OCI-M1 (cell line): ENCODE measurements around the gene CORO1C.
A peak's percentile ranks its signal among the peaks of the same experiment; 100 is the strongest.

Source experiments
- DNase-seq: peaks from one replicate; lab custom pipeline; 2025; lab: John Stamatoyannopoulos, UW

Gene CORO1C

DNA sequence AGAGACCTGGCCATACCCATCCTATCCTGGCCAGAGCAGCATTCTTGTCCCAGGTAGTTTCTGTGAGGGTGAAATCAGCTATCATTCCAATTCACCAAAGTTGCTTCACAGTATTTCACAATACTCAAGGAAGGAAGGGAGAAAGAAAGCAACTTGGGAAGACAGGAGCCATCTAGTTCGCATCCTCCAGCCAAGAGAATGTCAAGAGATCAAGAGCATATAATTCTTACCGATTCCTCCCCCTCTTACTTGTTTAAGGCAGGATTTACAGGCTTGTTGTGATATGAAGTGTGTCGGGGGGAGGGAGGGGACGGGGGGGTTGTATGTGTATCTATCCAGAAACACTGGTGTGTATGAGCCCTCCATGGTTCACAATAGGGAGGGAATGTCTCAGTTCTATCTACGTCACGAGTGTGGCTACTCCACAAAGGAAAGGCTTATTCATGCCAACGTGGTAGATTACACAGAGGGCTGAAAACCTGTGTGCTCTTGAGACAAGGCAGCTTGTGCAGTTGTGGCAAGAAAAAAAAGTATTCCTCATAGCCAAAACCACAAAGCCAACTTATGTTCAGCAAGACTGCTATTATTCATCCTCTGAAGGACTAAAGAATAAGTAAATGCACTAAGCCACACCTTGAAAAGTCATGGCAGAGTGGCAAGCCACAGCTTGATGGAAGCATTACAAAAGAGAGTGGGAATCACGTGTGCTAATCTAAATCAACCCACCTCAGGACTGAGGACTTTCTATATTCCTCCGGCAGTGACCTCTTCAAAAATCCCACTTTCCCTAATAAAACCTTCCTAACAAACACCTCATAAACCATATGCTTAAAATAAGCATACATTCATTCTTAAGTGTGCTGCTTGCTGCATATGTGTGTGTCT is 35.0 kb downstream of the CORO1C start:
- peak; percentile 93 for DNase-seq

DNA sequence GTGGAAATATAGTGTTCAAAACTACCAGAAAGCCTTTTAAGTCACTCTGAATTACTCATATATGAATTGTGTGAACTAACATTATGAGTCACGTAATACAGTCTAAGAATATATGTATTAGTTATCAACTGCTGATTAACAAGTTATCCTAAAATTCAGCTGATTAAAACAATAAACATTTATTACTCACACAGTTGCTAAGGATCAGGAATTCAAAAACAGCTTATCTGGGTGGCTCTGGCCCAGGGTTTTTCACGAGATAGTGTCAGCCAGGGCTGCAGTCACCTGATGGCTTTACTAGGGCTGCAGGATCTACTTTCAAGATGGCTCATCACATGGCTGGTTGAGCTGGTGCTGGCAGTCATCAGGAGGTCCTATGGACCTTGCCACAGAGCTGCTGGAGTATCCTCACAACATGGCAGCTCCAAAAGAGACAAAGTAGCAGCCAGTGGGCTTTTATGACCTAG is 36.5 kb downstream of the CORO1C start:
- no peak for DNase-seq

DNA sequence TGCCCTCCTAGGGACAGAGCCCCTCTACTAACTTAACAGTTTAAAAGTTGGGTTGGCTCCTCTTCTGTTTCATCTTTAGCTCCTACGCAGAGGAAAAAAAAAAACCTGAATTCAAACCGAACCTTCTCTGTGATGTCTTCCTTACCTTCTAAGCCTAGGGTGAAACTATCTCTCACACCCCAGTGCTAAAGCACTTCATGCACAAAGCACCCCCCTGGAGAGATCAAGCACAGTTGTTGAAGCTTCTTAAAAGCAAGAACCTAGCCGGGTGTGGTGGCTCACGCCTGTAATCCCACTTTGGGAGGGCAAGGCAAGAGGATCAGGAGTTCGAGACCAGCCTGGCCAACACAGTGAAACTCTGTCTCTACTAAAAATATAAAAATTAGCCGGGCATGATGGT is 37.6 kb downstream of the CORO1C start:
- DNase-seq: no peak

DNA sequence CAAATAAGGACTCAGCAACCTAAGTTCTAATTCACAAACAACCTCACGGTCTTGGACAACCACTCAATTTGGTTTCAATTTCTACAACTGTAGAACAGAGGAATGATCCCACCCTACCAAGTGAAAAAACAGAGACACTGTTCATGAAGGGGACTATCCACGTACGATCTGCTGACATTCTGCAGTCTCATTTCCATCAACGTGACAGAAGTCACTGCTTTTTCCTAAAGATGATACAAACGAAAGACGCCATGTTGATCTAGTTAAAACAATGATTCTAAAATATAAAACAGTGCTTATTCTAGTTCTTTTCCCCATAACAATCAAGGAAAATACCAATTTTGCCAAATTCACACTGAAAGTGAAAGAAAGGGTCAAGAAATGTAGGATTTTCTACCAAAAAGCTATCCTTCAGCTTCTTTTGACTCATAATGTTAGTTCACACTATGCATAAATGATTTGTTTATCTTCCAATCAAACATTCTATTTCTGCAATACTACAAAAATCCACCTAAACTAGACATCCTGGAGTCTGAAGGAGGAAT is 38.1 kb downstream of the CORO1C start:
- no peak for DNase-seq

DNA sequence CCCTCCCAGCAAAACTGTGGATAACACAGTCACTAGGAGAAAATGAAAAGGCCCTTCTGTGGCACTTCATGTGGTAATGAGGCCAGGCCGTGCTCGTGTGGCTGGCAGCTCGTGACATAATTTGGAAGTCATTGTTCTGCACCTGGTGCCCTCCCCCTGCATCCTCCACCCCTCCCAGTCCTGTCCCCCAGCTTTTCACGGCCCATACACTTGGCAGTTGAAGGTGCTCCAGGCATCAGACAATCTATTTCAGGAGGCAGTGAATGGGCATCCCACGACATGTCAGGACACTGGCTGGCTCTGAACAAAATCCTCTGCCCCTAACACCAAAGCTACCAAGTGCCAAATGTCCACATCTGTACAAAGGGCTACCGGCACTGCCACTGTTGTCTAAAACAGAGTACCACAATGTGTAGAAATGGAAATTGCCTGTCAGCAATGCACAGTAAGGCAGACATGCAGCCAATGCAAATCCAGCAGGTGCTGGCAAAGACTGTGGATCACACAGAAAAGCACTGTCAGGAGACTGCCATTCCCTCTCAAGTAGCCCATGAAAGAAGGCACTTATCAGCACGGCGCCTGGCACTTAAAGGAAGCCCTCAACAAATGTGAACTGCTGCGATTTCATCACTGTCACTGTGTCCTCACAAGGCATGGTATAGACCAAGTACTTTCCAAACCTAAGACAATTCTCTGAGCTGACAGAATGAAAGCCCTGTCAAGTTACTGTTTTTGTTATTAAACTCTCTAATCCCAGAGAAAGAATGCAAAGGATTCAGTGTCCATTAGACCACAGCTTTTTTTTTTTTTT is 39.1 kb downstream of the CORO1C start:
- peak; percentile 65 for DNase-seq

DNA sequence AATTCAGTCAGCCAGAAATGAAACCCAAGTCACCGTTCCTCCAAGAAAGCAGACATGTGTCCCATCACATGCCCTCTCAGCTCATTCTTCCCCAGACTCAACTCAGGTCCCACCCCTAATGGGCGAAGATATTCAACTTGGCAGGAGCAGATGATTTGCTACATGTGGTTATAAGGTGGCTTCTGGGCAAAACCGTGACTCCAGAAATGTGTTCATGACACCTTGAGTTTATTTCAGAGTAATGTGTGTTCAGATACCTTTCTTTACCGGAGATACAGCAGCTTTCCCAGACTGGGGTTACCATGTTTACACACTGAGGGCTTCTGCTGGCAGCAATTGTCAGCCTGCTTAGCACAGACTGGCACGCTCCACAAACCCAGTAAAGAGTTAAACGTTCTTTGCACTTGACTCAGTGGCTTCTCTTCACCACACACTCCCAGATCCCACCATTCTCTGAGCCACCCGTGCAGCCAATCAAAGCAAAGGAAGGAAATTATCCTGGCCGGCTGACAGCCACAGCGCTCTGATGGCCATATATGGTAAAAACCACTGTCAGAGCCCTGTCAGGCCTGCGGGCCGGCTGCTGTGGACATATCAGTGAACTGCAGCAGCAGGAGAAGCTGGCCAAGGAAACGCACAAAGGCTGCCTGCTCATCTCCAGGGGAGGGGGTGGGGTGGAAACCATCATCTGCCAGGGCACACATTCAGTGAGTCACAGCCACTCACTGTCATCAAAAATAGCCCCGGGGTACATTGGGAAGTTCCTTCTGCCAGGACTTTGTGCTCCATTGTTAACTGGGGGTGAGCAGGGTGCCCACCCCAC is 39.9 kb downstream of the CORO1C start:
- peak; percentile 99 for DNase-seq

DNA sequence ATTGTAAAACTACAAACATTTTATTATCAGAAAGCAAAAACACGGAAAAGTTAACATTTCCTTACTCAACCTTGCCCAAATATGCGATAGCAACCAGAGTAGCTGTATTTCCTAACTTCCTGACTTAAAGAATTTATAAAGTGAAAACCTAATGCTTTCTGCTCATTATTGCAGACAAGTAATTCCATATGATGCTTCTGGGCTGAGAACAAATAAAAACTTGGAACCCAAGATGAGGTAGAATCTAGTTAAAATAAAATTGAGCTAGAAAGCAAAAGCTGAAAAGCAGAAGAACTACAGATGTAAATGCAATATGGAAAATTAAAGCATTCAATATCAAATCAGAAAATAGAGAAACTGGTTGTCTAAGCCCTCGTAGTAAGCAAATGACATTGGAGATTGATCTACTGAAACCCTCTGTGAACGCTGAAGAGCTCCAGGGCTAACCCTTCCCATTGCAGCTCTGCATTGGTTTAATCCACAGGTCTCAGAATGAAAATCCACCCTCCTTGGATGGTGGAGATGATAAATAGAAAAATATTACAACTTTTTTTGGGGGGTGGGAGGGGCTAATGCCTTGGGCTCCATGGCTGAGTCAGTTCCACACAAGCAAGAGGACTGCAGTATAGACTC is 40.7 kb downstream of the CORO1C start:
- DNase-seq: no peak

DNA sequence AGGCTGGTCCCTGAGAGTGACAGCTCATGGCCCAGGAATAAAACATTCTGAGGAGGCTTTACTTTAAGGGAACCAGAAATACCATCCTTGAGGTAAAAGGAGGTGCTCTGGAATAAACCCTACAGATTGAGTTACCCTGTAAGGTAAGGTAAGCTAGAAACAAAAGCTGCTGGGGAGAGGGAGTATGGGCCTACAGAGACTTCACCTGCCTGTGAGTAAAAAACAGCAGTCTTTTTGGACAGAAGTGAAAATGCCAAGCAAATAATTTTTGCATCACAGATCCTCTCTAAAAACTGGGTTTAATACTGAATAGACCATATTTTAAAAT is 41.2 kb downstream of the CORO1C start:
- DNase-seq: no peak

DNA sequence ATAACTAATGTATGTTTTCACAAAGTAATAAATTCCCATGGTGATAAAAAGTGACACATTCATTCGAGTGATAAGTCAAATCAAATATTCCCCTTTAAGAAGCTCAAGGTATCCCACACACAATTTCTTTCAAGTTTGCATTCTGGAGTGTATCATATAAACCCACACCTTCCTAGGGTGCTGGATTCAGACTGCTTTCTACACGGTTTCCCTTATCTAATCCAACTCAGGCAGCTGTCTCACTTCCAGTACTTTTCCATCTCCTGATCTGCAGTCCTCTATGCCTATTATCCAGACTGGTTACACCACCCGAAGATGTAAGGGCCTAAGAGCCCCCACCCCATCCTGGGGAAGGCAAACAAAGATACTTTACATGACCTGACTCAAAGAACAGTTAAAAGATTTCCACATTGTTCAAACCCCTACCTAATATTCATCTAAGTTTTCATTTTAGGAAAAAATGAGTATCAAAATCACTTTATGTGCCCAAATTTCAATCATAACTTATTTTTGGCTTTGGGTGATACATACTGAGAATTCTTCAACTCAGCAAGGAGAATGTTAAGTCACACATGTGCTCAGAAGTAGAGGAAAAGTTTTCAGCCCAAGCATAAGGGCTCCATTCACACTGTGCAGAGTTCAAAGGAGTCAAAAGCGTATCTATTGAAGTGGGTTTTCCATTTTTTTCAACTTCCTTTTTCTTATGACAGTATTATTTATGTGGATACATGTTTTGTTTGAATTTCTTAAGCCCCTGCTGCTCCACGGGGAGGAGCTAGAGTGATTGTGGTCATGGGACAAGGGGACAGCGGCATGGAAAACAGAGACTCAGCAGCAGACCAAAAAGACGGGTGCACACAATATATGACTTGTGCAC is 41.8 kb downstream of the CORO1C start:
- DNase-seq: peak; percentile 97

DNA sequence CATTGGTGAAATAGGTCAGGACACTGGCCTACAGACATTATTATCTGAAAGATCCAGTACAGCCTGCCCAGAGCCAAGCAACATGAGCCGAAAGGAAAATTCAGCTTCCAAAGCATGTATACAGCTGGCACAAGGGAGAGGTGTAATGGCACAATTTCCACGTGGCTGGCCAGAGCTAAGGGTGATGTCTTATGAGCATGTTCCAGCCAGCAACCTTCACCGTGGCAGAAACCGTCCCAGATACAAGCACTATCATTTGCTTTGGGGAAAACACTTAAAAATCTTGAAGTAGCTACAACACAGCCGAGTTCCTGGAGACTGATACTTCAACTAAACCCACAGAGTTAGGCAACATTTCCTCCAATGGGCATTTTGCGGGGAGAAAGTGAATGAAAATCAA is 44.5 kb downstream of the CORO1C start:
- DNase-seq: no peak

DNA sequence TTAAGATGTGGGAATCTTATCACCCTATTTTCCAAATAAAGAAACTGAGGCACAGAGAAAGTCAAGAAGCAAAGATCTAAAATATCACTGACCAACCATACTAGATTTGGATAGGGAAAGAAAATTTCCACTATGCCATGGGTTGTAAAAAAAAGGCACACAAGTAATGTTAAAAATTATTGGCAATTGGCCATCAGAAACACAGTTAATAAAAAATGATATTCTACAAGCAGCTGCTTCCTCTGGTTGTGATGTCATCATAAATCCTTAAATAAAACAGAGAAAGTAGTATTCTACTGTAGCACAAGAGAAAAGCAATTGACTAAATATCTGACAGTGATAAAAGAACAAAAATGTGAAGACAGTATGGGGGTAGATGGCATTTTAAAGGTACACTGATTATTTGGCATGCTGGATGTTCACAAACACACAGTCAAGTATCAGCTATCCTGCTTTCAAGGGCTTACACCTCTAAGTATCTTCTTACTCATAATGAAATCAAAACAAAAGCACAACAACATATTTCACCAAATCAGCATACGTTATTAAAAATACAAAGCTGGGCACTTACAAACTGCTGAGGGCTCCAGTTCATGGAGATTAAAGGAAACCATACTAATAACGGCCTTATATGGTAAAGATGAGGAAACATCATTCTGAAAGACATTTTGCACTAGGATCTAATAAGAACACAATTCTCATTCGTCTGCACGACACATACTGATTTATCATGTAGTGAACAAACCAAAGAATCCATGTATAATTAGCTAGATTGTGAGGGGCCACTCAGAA is 45.7 kb downstream of the CORO1C start:
- DNase-seq: no peak

DNA sequence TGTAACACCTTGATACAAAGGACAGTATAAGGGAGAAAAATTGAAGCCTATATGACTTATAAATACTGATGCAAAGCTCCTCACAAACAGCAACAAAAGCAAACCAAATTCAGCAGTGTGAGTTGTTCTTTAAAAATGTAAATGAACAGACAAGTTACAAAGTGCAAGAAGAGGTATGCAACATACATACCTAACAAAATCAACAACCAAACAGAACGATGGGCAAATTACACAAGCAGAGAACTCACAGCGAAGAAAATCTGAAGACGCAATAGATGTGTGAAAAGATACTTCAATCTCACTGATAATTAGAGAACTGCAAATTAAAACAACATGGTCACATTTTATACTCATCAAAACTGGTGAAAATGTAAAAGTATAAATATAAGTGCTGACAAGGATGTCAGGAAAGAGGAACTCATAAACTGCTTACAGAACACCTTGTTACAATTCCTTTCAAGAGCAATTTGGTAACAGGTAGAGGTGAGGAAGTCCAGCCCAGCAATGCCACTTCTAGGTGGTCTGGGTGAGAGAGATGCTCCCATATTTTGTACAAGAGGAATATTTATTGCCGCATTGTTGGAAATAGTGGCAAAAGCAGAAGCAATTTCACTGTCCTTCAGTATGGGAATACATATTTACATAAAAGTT is 47.3 kb downstream of the CORO1C start:
- no peak for DNase-seq

DNA sequence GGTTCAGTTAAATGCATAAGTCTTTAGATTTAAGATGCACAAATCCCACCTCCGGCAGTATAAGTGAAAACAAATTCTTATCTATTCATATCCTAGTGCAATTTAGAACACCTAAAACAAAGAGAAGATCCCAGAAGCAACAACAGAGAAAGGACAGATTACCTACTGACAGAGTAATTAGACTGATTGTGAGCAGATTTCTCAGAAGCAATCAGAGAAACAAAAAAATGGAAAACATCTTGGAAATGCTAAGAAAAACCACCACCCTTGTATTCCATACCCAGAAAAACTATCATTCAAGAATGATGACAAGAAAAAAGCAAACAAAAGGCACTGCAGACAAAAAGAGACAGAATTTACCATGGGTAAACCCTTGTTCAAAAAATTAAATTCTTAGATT is 50.0 kb downstream of the CORO1C start:
- DNase-seq: no peak

DNA sequence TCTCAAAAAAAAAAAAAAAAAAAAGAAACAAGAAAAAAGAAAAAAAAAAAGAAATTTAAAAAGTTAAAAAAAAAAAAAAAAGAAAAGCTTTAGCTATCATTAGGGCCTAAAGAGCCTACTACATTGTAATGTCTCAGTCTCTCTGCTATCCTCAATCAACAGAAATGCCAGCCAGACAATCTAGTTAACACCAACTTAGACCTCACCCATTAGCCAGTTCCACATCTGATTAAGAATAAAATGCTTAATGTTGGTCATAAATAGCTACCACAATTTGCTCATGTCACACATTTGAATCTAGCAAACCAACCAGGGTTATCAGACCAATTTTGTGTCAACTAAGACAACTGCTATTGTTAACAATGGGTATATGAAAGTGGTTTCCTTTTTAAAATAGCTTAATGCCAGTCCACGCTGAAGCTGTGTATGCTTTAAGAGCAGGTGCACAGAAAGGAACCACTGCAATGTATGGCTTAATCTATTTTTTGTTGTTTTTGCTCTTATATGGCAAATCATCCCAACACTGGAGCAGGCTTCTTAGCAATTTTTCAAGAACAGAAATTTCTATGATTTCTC is 52.1 kb downstream of the CORO1C start:
- no peak for DNase-seq

DNA sequence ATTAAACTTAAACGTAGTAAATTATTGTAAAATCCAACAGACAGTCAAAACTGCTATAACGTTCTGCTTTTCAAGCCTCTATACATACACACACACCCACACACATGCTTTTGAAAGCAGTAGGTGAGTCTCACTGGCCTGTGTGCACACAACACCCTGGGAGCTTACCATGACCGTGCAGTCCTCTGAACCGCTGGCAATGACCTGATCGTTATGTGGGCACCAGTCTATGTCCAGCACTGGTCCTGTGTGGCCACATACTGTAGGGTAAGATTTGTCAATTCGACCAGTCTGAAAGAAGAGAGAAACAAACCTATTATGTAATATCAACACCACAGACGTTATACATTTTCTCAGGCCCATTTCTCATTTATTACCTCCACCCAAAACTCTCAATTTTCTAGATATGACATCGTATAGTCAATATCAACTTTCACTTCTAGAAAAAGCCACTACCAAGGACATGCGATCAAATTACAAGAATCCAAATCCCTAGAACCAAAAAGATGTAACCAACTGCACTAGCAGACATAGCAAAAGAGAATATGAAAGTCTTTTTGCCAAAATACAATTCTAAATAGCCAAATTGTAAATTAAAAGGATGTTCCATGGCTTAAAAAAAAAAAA is 53.1 kb downstream of the CORO1C start:
- DNase-seq: no peak

DNA sequence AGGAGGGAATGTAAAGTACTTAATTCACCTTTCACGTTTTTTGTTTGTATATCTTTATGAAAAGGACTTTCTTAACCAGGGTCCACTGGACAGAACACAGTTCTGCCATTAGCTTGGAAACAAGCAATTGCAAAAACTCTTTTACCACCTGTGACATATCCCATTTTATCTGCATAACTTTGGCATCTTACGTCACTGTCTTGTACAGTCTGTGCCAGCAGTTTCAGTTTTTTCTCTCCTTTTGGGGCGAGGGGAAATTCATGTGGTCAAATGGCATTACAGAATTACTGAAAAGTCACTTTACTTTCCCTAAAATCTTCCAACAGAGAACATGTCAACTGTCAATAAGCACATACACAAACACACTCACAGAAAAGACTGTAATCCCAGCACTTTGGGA is 53.9 kb downstream of the CORO1C start:
- no peak for DNase-seq

DNA sequence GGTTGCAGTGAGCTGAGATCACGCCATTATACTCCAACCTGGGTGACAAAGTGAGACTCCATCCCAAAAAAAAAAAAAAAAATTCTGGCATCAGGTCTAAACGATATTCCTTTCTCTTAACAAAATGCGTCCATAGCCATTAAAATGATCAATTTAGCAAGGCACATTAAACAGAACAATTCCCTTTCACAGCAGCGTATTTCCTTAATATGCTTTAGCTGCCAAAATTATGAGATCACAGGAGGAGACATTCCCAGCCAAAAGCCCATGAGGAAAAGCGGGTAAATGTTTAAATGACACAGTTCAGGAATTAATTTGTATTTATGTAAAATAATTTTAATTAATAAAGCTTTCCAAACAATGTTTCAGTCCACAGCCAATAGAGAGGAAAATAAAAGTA is 54.6 kb downstream of the CORO1C start:
- DNase-seq: no peak

DNA sequence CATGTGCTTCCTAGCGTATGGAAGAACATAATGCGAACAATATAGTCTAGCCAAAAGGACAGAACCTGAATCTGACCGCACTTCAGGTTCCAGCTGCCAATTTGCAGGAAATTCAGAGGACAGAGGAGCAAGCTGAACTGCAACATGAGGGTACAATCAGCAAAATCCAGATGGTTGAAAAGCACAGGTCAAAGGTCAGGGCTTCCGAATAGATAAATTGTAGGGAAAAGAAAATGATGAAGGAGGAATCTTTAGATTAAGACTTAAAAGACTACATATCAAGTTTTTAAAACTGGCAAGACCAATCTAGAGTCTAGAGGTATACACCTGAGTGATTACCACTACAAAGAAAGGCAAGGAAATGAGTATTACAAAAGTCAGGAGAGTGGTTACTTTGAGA is 55.5 kb downstream of the CORO1C start:
- DNase-seq: no peak
